GM12878 (cell line): Measurements from ENCODE around the gene YES1. TPM values are rescaled to one million over a fixed set of nuclear protein-coding genes. Genes with fewer than 3 reads are reported as not detected.

Source experiments
- ATAC-seq: fragments of 200-7000 bp; cut with Tn5 transposase; 3 replicates; pipeline ENCODE4 v1.9.1; 2020; ENCODE audit warnings: mild to moderate bottlenecking, moderate library complexity
- BruUV-seq: library from RNA; stranded (reverse); fragments of 400-500 nt; replicated peaks from 2 replicates; lab custom pipeline; 2021; lab: Mats Ljungman, UMichigan
- CTCF ChIA-PET: fragments of 300-600 bp; sonication (Branson Sonifier 250); formaldehyde crosslinking; extraction: SDS; loops from one replicate; lab custom pipeline; 2021; ENCODE audit warnings: inconsistent platforms; lab: Yijun Ruan, JAX
- POLR2A ChIA-PET: fragments of 350-600 bp; formaldehyde crosslinking; extraction: SDS; loops from one replicate; lab custom pipeline; 2021; ENCODE audit warnings: inconsistent platforms; lab: Charles Lee
- RAD21 ChIA-PET: fragments of 300-600 bp; sonication (Branson Sonifier 250); formaldehyde crosslinking; loops from one replicate; lab custom pipeline; 2023; ENCODE audit warnings: antibody characterized with exemption; ENCODE audit not compliant: unreplicated experiment; lab: Charles Lee
- SMC1A ChIA-PET: fragments of 300-600 bp; sonication (Branson Sonifier 250); formaldehyde crosslinking; loops from one replicate; lab custom pipeline; 2023; ENCODE audit not compliant: unreplicated experiment, uncharacterized antibody; lab: Charles Lee
- DNase-seq: peaks from one replicate; pipeline ENCODE4 v3.0.0-alpha.2; 2011; ENCODE audit warnings: low read depth, low spot score
- FAIRE-seq: peaks from 3 replicates; lab custom pipeline; 2011; peaks lifted over from hg19 to GRCh38; lab: Jason Lieb, UNC
- H2AFZ ChIP-seq: 2 replicates; pipeline ENCODE4 v1.6.0; 2011; ENCODE audit warnings: low read depth, low read length, control low read depth; ENCODE audit not compliant: control insufficient read depth
- H3K27ac ChIP-seq: 2 replicates; pipeline ENCODE4 v1.5.1; 2011; ENCODE audit warnings: control low read depth; ENCODE audit not compliant: control insufficient read depth, insufficient read depth
- H3K27me3 ChIP-seq, 2 experiments: replicated peaks in 1 of 2; 2 replicates each; pipeline versions ENCODE4 v1.6.0 to v1.6.1; 2011; ENCODE audit warnings: low read length in 1 of 2; ENCODE audit not compliant: control insufficient read depth in 2 of 2, insufficient read depth in 2 of 2
- H3K36me3 ChIP-seq, 2 experiments: 2 replicates each; pipeline ENCODE4 v1.5.1; 2011; ENCODE audit warnings: low read length in 1 of 2; ENCODE audit not compliant: control insufficient read depth in 2 of 2, insufficient read depth in 2 of 2
- H3K4me1 ChIP-seq: 2 replicates; pipeline ENCODE4 v1.6.1; 2011; ENCODE audit warnings: mild to moderate bottlenecking, low read length, moderate library complexity, mixed read lengths; ENCODE audit not compliant: control insufficient read depth, insufficient read depth
- H3K4me2 ChIP-seq: 2 replicates; pipeline ENCODE4 v1.6.0; 2011; ENCODE audit warnings: control low read depth; ENCODE audit not compliant: control insufficient read depth, insufficient read depth
- H3K4me3 ChIP-seq: fragments of 200-600 bp; sonication (generic); 2 replicates; pipeline ENCODE4 v1.5.1; 2016
- H3K79me2 ChIP-seq: 2 replicates; pipeline ENCODE4 v1.6.0; 2011; ENCODE audit warnings: low read length; ENCODE audit not compliant: control insufficient read depth, insufficient read depth
- H3K9ac ChIP-seq: 2 replicates; pipeline ENCODE4 v1.8.0; 2011; ENCODE audit warnings: low read length, control low read depth, mixed read lengths; ENCODE audit not compliant: control insufficient read depth, insufficient read depth
- H3K9me3 ChIP-seq: replicated peaks from 3 replicates; pipeline ENCODE4 v1.5.1; 2011; ENCODE audit warnings: mild to moderate bottlenecking, low read length; ENCODE audit not compliant: control insufficient read depth, insufficient read depth
- H4K20me1 ChIP-seq: 2 replicates; pipeline ENCODE4 v1.6.0; 2011; ENCODE audit not compliant: control insufficient read depth, insufficient read depth
- ATF2 ChIP-seq: IDR thresholded peaks from 2 replicates; pipeline ENCODE4 v1.6.1; 2012; ENCODE audit warnings: low read length, inconsistent platforms
- CHD2 ChIP-seq: IDR thresholded peaks from 2 replicates; pipeline ENCODE4 v1.6.1; 2011; ENCODE audit warnings: low read depth, low read length, improper control_type of control experiment, borderline replicate concordance
- DPF2 ChIP-seq: fragments of 450-650 bp; IDR thresholded peaks from 2 replicates; pipeline ENCODE4 v1.6.1; 2017; ENCODE audit warnings: mild to moderate bottlenecking
- E4F1 ChIP-seq: fragments of 450-650 bp; IDR thresholded peaks from 2 replicates; pipeline ENCODE4 v1.6.1; 2018; ENCODE audit warnings: borderline replicate concordance, mild to moderate bottlenecking; ENCODE audit not compliant: partially characterized antibody
- GATAD2B ChIP-seq: fragments of 450-650 bp; conservative IDR thresholded peaks from 2 replicates; pipeline ENCODE4 v1.6.1; 2017; ENCODE audit warnings: low read depth, mild to moderate bottlenecking, moderate library complexity
- MEF2A ChIP-seq: IDR thresholded peaks from 2 replicates; pipeline ENCODE4 v1.6.1; 2011; ENCODE audit warnings: low read depth, mild to moderate bottlenecking, low read length, moderate library complexity; ENCODE audit not compliant: insufficient read depth
- MTA3 ChIP-seq: IDR thresholded peaks from 2 replicates; pipeline ENCODE4 v1.6.1; 2012; ENCODE audit warnings: low read length, inconsistent platforms, borderline replicate concordance
- NFXL1 ChIP-seq: fragments of 450-650 bp; IDR thresholded peaks from 2 replicates; pipeline ENCODE4 v1.6.1; 2017; ENCODE audit warnings: antibody characterized with exemption, mild to moderate bottlenecking, borderline replicate concordance
- NR2C2 ChIP-seq: IDR thresholded peaks from 2 replicates; pipeline ENCODE4 v1.6.1; 2011; ENCODE audit warnings: borderline replicate concordance, low read depth; ENCODE audit not compliant: control insufficient read depth, insufficient read length
- PAX5 ChIP-seq: IDR thresholded peaks from 2 replicates; pipeline ENCODE4 v1.6.1; 2011; ENCODE audit warnings: low read depth, low read length, borderline replicate concordance
- POLR2A ChIP-seq: IDR thresholded peaks from 2 replicates; pipeline ENCODE4 v1.6.1; 2011; ENCODE audit warnings: low read depth, mild to moderate bottlenecking, low read length
- POLR2AphosphoS5 ChIP-seq: IDR thresholded peaks from 2 replicates; pipeline ENCODE4 v1.6.1; 2011; ENCODE audit warnings: mild to moderate bottlenecking, low read length, inconsistent platforms
- RUNX3 ChIP-seq: IDR thresholded peaks from 2 replicates; pipeline ENCODE4 v1.6.1; 2012; ENCODE audit warnings: low read length, inconsistent platforms
- SMAD5 ChIP-seq: IDR thresholded peaks from 2 replicates; pipeline ENCODE4 v1.6.1; 2016; ENCODE audit warnings: antibody characterized with exemption, low read depth
- TAF1 ChIP-seq: IDR thresholded peaks from 2 replicates; pipeline ENCODE4 v1.6.1; 2011; ENCODE audit warnings: mild to moderate bottlenecking, low read depth, low read length, borderline replicate concordance
- TCF12 ChIP-seq: IDR thresholded peaks from 2 replicates; pipeline ENCODE4 v1.6.1; 2011; ENCODE audit warnings: low read depth, mild to moderate bottlenecking, low read length
- YY1 ChIP-seq: IDR thresholded peaks from 2 replicates; pipeline ENCODE4 v1.6.1; 2011; ENCODE audit warnings: low read depth, mild to moderate bottlenecking, low read length
- ZNF217 ChIP-seq: fragments of 450-650 bp; IDR thresholded peaks from 2 replicates; pipeline ENCODE4 v1.6.1; 2017; ENCODE audit warnings: antibody characterized with exemption, mild to moderate bottlenecking
- ZZZ3 ChIP-seq: IDR thresholded peaks from 2 replicates; pipeline ENCODE4 v1.6.1; 2011; ENCODE audit warnings: low read depth; ENCODE audit not compliant: control insufficient read depth, insufficient read length
- WGBS: methylation state at CpG from one replicate; pipeline ENCODE4 v1.1.6; 2016; ENCODE audit warnings: low lambda C conversion rate; ENCODE audit not compliant: insufficient replicate concordance, insufficient coverage; ENCODE audit errors: missing lambda C conversion rate; 5-methylcytosine and 5-hydroxymethylcytosine counted together
- in situ Hi-C: fragments of 300-500 bp; cut with MboI; formaldehyde crosslinking; loops from 9 replicates; pipeline ENCODE4 v1.14.3; 2018; ENCODE audit warnings: mixed read lengths
- intact Hi-C: fragments of 100-400 bp; cut with micrococcal nuclease; formaldehyde crosslinking; loops from one replicate; pipeline ENCODE4 v1.14.2; 2022; ENCODE audit not compliant: unreplicated experiment
- polyA plus RNA-seq, 11 experiments: library from polyadenylated mRNA; depleted of rRNA in 4 of 11; unstranded in 6 of 11; stranded (reverse) in 5 of 11; fragments of >200 nt; fragmentation: Nextera tagmentation in 4 of 11; fragmentation: Illumina TruSeq in 1 of 11; extraction: Ambion mirVana in 4 of 11; extraction: Trizol in 1 of 11; gene quantifications; 1 replicate in 1 of 11; 2 replicates in 10 of 11; pipeline versions ENCODE4 v1.2.1 to v1.2.3, GENCODE V29; 2011 to 2016; ENCODE audit warnings: inconsistent platforms in 2 of 11, missing spikeins in 2 of 11, low read depth in 1 of 11
- total RNA-seq, 4 experiments: library from RNA; depleted of rRNA in 3 of 4; stranded (reverse); fragments of >200 nt in 3 of 4; fragmentation: Illumina TruSeq in 1 of 4; extraction: Trizol in 1 of 4; gene quantifications; 2 replicates each; pipeline versions ENCODE4 v1.2.1 to v1.2.3, GENCODE V29; 2013 to 2021

YES1 gene
- total and polyA plus RNA-seq, 10 of the 15 experiments (the other 5 are each of a cell fraction or from before 2014, with no cell fraction given) = 2.3 to 7.9 (median 5.8) TPM

GRCh38 chr18:723541-724080 is 88.4 kb downstream of the YES1 start (continued):
- TF ChIP-seq NFXL1 (no peak), ATF2 (no peak), MTA3 (no peak), DPF2 (no peak), E4F1 (no peak), TCF12 (no peak), ZNF217 (no peak), GATAD2B (no peak), NR2C2 (no peak)

- no peaks in the 10 kb centered on the region for H4K20me1 ChIP-seq
- RAD21 ChIA-PET = interaction anchor here (1.6 kb wide), 1 partner anchor 113 kb away, joined by 5 read pairs; no protein-coding TSS in a partner anchor
- DNase-seq (no peak), FAIRE-seq (no peak), ATAC-seq (no peak)
- no peaks in the 10 kb centered on the region for H3K9me3 ChIP-seq
- BruUV-seq = no TSS peak
- no peak overlapping the region for H2AFZ ChIP-seq
- POLR2A ChIA-PET = interaction anchor here (0.7 kb wide), 2 partner anchors 66 to 99 kb away, joined by 3 read pairs; no protein-coding TSS in a partner anchor
- H3K9ac ChIP-seq = no peak overlapping the region
- WGBS = 76% methylated on average over 4 of the region's 4 CpGs
- H3K79me2 ChIP-seq = no peaks in the 10 kb centered on the region
- no peak overlapping the region for H3K4me3 ChIP-seq
- no peak overlapping the region for H3K4me2 ChIP-seq
- H3K4me1 ChIP-seq = no peaks in the 10 kb centered on the region
- no peaks in the 10 kb centered on the region for H3K27me3 ChIP-seq
- no peaks in the 10 kb centered on the region for H3K36me3 ChIP-seq
- CTCF ChIA-PET = interaction anchor here (0.6 to 2.0 kb wide), 3 partner anchors 19 to 122 kb away, joined by 3 to 6 read pairs (median 3); no protein-coding TSS in a partner anchor
- intact Hi-C loops = loop anchor here (10.0 kb wide), 1 partner anchor 92 kb away; no protein-coding TSS in a partner anchor
- SMC1A ChIA-PET = interaction anchor here (1.2 kb wide), 1 partner anchor 10 kb away, joined by 7 read pairs; no protein-coding TSS in a partner anchor
- H3K27ac ChIP-seq = no peak overlapping the region
- in situ Hi-C loops = no loop called here
- no peak for TF ChIP-seq YY1
- no peak for TF ChIP-seq ZZZ3
- TF ChIP-seq RUNX3 = no peak
- no peak for TF ChIP-seq TAF1
- no peak for TF ChIP-seq MEF2A
- TF ChIP-seq CHD2 = no peak
- no peak for TF ChIP-seq DPF2
- TF ChIP-seq SMAD5 = no peak
- no peak for TF ChIP-seq POLR2AphosphoS5
- TF ChIP-seq MTA3 = no peak
- no peak for TF ChIP-seq PAX5
- TF ChIP-seq POLR2A = no peak
- no peak for TF ChIP-seq GATAD2B
Measured at GRCh38 chr18:717003-717402, 95.0 kb downstream of the YES1 start.
